ENCODE data around the gene TBCC.

The TBCC gene

DNA sequence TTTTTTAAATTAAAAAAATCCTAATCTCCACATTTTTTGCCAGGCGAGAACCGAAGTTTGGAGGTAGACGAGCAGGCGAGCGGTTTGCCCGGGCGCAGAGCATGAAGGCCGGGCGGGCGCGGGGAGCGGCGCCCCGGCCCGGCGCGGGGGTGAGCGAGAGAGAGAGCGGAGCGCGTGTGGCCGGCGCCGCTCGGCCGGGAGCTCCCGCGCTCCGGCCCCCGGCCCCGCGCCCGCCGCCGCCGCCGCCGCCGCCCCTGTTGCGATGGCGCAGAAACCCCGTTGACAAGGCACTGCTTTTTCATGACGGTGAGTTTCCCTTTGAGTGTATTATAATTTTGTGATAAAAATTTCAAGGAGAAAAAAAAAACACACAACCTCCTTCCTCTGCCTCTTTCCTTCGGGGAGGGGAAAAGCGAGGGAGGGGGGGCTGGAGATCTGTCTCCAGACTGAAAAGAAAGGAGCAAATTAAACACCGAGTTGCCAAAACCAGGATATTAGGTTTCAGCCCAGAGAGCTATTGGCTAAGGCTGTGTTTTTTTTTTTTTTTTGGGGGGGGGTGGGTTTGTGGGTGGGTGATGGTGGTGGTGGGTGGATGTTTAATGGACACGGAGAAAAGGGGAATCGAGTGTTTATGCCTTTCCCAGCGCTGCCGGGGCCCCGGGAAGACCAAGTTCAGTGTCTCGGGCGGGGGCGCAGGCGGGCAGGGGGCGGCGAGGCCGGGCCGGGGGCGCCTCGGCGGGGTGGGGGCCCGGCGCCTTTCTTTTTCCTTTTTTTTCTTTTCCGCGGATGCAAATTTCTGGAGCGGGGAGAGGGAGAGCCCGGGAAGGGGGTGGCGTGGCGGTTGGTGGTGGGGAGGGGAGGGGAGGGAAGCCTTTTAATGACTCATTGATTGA lies 36.1 kb upstream of the TBCC start, which contains the start of gene BICRAL:
BICRAL (plus strand) TSS at position 257 of the 893 bp plus-strand sequence. CDS start 39,971 bp downstream, outside the sequence.
- TF ChIP-seq GATA2 (IDR thresholded peaks at IDR 0.05; ENCODE audit: low read depth, low read length) (no peak), GATA3 (IDR thresholded peaks at IDR 0.05; ENCODE audit: low read depth, low read length) (no peak)

DNA sequence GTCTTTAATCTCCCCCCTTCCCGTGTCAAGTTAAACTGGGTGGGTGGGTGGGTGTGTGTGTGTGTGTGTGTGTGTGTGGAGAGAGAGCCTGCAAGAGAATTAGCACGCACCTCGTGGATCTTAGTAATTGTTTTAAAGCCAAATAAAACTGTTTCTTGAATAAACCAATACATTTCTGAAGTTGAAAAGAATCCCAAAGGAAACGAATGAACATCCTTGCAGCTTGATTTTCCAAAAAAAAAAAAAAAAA lies 35.6 kb upstream of the TBCC start:
- TF ChIP-seq GATA3 (IDR thresholded peaks at IDR 0.05; ENCODE audit: low read depth, low read length): no peak
- TF ChIP-seq GATA2 (IDR thresholded peaks at IDR 0.05; ENCODE audit: low read depth, low read length): no peak

DNA sequence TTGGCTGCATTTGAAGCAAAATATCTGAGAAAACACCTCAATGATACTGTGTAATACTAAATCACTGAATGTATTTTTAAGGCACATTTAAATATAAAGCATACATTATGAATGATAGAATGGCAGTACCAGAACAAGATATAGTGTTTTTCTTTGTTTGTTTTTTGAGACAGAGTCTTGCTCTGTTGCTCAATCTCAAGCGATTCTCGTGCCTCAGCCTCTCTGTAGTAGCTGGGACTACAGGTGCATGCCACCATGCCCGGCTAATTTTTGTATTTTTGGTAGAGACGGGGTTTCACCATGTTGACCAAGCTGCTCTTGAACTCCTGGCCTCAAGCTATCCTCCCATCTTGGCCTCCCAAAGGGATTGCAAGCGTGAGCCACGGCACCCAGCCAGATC lies 33.6 kb upstream of the TBCC start:
- TF ChIP-seq GATA3 (IDR thresholded peaks at IDR 0.05; ENCODE audit: low read depth, low read length) (no peak), GATA2 (IDR thresholded peaks at IDR 0.05; ENCODE audit: low read depth, low read length) (no peak)

DNA sequence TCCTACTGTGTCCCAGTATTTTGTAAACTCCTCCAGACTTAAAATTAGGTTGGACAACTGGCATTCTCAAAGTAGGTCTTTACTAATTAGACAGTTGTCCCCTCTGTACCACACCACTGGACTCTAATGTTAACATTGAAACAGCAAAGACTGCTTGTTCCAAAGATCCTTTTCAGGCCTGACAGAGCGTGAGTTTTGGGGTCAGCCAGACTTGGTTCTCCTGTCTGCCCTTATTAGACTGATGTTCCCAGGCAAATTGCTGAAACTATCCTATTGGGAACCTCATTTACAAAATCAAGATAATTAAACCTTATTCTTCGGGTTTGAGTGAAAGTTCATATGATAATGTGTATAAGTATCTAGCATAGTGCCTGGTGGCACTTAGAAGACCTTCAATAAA lies 32.2 kb upstream of the TBCC start:
- TF ChIP-seq GATA3 (IDR thresholded peaks at IDR 0.05; ENCODE audit: low read depth, low read length) (no peak), GATA2 (IDR thresholded peaks at IDR 0.05; ENCODE audit: low read depth, low read length) (no peak)

DNA sequence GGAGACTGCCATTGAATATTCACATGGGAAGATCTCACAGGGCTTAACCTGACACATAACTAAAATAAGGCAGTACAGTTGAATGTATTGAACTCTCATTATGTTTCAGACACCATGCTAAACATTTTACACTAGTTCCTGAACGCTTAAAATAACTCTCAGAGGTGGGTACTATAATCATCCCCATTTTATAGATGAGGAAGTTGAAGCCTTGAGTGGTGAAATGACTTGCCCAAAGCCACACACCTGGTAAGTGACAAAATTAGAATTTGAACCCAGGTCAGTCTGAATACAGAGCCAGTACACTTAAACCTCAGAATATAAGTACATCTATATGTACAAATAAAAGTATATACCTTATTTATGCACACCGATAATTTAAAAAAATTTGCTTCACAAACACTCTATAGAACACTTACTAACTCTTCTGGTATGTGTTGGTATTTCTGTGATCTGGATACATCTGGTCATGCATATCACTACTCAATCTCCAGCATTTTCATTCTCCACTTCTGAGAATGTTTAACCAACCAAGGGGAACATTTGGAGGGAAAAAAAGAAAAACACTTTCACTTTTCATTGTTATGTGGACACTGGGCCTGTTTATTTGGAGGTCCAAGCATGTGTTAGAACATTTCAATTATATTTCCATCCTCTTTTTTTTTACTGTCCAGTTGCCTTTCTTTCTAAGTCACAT lies 31.4 kb upstream of the TBCC start:
- TF ChIP-seq GATA2 (IDR thresholded peaks at IDR 0.05; ENCODE audit: low read depth, low read length) (no peak), GATA3 (IDR thresholded peaks at IDR 0.05; ENCODE audit: low read depth, low read length) (no peak)

DNA sequence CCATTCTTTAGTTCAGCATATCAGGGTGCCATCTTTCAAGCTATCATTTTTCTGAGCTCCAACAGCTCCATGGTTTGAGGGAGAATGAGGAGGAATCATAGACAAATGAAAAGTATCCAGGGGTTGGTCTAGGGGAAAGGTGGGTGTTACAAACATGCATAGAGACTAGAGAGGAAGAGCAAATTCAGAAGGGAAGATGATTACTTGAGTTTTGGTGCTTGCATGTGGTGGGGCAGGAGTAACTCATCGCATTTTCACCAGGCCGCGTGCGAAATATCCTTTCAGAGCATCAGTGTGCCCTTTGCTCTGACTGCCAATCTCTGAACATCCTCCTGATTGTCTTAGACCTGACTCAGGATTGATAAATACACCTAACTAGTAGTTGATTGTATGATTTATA lies 28.3 kb upstream of the TBCC start:
- TF ChIP-seq GATA3 (IDR thresholded peaks at IDR 0.05; ENCODE audit: low read depth, low read length) (no peak), GATA2 (IDR thresholded peaks at IDR 0.05; ENCODE audit: low read depth, low read length) (no peak)

DNA sequence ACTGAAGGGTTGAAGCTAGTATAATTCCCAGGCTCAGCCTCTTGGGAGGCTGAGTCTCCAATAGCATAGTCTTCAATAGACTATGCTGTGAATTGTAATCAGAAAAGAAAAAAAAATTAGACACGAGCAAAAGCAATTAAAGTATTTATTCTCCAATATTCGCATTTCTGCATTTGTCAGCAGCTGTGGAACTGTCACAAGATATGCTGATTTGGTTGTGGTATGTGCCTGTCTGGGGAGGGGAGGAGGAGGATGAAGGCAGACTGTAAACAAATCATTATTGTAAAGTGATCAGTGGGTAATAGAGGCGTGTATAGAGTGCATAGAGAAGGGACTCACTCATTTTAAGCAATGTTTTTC lies 25.8 kb upstream of the TBCC start:
- TF ChIP-seq GATA3 (IDR thresholded peaks at IDR 0.05; ENCODE audit: low read depth, low read length) (no peak), GATA2 (IDR thresholded peaks at IDR 0.05; ENCODE audit: low read depth, low read length) (no peak)

DNA sequence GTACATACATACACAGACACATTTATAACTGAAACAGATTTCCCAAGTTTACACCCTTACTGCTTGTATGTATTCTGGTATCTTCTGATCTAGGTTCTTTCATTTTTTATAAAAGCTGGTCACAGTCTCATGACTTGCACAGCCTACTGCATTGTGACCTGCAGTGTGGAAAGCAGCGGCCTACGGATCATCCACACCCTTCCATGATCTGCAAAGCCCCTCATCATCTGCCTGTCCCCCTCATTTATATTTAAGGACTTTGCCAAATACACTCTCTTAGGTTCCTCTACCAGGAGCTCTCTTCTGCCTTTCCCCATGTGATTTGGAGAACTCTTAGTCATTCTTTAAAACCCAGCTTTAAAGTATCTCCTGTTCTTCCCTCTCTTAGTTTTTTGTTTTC lies 23.9 kb upstream of the TBCC start:
- no peak for TF ChIP-seq GATA2 (IDR thresholded peaks at IDR 0.05; ENCODE audit: low read depth, low read length)
- TF ChIP-seq GATA3 (IDR thresholded peaks at IDR 0.05; ENCODE audit: low read depth, low read length): no peak

DNA sequence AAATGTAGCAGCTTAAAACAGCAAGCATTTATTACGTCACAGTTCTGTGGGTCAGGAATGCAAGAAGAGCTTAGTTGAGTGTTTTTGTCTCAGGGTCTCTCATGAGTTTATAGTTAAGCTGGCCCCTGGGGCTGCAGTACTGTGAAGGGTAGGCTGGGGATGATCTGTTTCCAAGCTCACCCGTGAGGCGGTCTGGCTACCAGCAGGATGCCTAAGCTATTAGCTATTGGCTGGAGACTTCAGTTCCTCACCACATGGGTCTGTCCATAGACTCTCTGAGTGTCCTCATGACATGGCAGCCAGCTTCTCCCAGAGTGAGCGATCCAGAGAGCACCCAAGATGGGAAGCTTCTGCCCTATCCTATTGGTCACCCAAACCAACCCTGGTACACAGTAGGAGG lies 23.1 kb upstream of the TBCC start:
- no peak for TF ChIP-seq GATA3 (IDR thresholded peaks at IDR 0.05; ENCODE audit: low read depth, low read length)
- TF ChIP-seq GATA2 (IDR thresholded peaks at IDR 0.05; ENCODE audit: low read depth, low read length): no peak

DNA sequence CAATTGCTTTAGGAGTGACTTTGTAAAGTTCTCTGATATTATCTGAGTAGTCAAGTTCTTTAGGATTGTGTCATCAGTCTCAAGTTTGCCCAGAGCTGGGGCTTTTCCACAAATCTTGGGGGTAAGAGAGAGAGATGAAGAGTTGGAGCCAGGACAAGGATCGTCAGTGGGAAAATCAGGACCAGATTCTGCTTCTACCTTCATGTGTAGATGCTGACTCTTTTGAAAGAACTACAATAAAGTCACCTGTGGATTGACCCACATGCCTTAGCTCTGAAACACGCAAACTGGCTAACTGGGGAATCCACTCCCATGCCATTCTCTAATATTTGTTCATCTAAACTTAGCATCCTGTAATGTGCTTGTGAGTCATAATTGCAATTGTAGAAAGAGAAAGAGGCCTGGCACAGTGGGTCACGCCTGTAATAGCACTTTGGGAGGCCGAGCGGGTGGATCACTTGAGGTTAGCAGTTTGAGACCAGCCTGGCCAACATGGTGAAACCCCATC lies 20.3 kb upstream of the TBCC start:
- TF ChIP-seq GATA2 (IDR thresholded peaks at IDR 0.05; ENCODE audit: low read depth, low read length) (no peak), GATA3 (IDR thresholded peaks at IDR 0.05; ENCODE audit: low read depth, low read length) (no peak)

DNA sequence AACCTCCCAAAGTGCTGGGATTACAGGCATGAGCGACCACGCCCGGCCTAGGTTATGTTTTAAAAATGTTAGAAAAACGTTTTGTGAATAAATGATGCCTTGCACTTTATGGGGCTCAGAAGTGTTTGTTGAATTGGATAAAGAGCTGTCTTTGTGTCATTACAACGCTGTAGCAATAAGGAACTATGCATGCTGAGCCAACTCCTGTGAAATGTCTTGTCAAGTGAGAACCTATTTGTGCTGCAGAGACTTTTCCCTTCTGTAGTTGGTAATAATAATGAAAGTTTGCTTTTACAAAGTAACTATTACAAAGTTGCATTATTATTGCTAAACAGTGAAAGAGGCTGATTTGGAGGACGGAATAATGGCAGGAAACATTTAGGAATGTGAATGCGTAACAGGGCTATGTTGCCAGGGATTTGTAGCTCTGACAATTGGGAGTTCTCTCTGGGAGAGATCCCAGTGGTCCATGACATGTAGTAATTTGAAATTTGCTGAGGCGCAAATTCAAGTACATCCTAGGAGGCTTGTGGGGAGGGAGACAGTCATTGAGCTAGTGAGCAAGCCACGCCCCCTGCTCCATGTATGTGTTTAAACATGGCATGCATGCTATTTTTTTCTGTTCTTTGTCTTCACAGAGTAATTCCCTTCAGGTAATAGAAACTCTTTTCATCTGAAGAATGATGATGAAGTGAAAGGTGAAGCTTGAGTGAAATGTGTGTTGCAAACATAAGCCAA lies 19.2 kb upstream of the TBCC start:
- TF ChIP-seq GATA2 (IDR thresholded peaks at IDR 0.05; ENCODE audit: low read depth, low read length) (no peak), GATA3 (IDR thresholded peaks at IDR 0.05; ENCODE audit: low read depth, low read length) (no peak)

DNA sequence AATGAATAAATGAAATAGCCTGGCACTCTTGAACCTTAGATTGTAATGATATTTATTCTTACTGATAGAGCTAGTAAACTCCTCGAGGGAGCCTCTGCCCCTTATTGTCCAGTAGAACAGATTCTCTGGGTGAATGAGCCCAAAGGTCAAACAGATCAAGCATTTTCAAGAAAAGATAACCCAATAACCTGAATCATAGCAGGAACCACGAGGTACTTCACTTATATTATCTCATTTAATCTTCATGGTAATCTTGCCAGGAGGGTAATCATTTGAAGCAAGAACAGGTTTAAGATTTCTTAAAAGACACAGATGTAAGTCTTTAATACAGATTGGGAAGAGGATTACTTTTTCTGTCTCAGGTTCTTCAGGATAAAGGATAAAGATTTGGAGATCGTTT lies 17.0 kb upstream of the TBCC start:
- TF ChIP-seq GATA3 (IDR thresholded peaks at IDR 0.05; ENCODE audit: low read depth, low read length): no peak
- no peak for TF ChIP-seq GATA2 (IDR thresholded peaks at IDR 0.05; ENCODE audit: low read depth, low read length)

DNA sequence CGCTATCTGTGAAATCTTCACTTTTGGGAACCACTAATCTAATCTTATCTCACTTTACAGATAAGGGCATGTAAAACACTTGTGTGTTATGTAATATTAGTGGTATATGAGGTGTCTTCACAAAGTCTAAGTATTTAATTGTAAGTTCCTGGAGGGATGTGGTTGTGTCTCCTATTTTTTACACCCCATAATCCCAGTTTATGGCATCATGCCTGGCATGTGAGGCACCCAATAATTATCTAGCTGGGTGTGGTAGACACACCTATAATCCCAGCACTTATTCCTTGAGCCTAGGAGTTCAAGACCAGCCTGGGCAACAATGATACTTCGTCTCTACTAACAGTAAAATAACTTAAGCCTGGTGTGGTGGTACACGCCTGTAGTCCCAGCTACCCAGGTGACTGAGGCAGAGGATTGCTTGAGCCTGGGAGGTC lies 16.5 kb upstream of the TBCC start:
- TF ChIP-seq GATA2 (IDR thresholded peaks at IDR 0.05; ENCODE audit: low read depth, low read length) (no peak), GATA3 (IDR thresholded peaks at IDR 0.05; ENCODE audit: low read depth, low read length) (no peak)

DNA sequence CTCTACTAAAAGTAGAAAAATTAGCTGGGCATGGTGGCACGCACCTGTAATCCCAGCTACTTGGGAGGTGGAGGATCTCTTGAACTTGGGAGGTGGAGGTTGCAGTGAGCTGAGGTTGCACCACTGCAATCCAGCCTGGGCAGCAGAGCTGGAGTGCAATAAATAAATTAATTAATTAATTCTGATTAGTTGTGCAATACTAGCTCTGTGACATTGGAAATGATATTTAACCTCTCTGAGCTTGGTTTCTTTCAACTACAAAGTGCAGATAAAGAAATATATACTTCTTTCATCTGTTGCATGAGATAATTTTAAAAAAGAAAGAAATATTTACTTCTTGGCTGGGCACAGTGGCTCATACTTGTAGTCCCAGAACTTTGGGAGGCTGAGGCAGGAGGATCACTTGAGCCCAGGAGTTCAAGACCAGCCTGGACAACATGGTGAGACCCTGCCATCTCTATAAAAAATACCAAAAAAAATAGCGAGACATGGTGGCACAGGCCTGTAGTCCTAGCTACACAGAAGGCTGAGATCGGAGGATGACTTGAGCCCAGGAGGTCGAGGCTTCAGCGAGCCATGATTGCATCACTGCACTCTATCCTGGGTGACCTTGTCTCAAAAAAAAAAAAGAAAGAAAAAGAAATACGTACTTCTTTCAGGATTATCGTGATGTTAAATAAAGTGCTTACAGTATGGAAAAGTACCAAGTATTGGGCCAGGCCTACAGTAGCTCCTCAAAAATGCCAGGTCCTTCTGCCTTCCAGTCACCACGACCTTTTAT lies 15.6 kb upstream of the TBCC start:
- TF ChIP-seq GATA3 (IDR thresholded peaks at IDR 0.05; ENCODE audit: low read depth, low read length) (no peak), GATA2 (IDR thresholded peaks at IDR 0.05; ENCODE audit: low read depth, low read length) (no peak)

Measured in SH-SY5Y (cell line).